H1 (cell line): ENCODE data around the gene DOCK9. TPM values are rescaled to one million over a fixed set of nuclear protein-coding genes. Genes with fewer than 3 reads are reported as not detected.

ENCODE experiments used
- CTCF ChIA-PET: fragments of 300-600 bp; sonication (Branson Sonifier 250); formaldehyde crosslinking; loops from one replicate; lab custom pipeline; 2021; ENCODE audit not compliant: partially characterized antibody; lab: Charles Lee
- POLR2A ChIA-PET: fragments of 300-600 bp; sonication (Branson Sonifier 250); formaldehyde crosslinking; loops from one replicate; lab custom pipeline; 2021; ENCODE audit warnings: inconsistent platforms; ENCODE audit not compliant: partially characterized antibody; lab: Charles Lee
- DNase-seq, 2 experiments: peaks; one replicate each; pipeline versions ENCODE4 v3.0.0 to v3.0.0-alpha.2; 2010 to 2022; ENCODE audit warnings: low spot score in 2 of 2, low read depth in 1 of 2, mixed read lengths in 1 of 2
- FAIRE-seq: peaks from 2 replicates; lab custom pipeline; 2011; peaks lifted over from hg19 to GRCh38; lab: Jason Lieb, UNC
- H2AFZ ChIP-seq: 2 replicates; pipeline ENCODE4 v1.8.1; 2012; ENCODE audit warnings: low read length, inconsistent platforms
- H2AK5ac ChIP-seq: 2 replicates; pipeline ENCODE4 v1.6.1; 2013; ENCODE audit warnings: low read depth, low read length
- H2BK120ac ChIP-seq: replicated peaks from 2 replicates; pipeline ENCODE3; 2013; ENCODE audit warnings: low read depth, low read length, inconsistent platforms
- H2BK12ac ChIP-seq: 2 replicates; pipeline ENCODE4 v1.6.1; 2013; ENCODE audit warnings: low read depth, low read length
- H2BK15ac ChIP-seq: 2 replicates; pipeline ENCODE4 v1.6.1; 2013; ENCODE audit warnings: low read length
- H2BK20ac ChIP-seq: 2 replicates; pipeline ENCODE4 v1.6.1; 2013; ENCODE audit warnings: low read length
- H2BK5ac ChIP-seq: 2 replicates; pipeline ENCODE4 v1.6.1; 2013; ENCODE audit warnings: low read depth, low read length
- H3K14ac ChIP-seq: 2 replicates; pipeline ENCODE4 v1.6.1; 2013; ENCODE audit warnings: inconsistent platforms; ENCODE audit not compliant: insufficient read length
- H3K18ac ChIP-seq: 2 replicates; pipeline ENCODE4 v1.6.1; 2013; ENCODE audit warnings: low read length; ENCODE audit errors: extremely low read depth
- H3K23ac ChIP-seq: 2 replicates; pipeline ENCODE4 v1.6.1; 2013; ENCODE audit warnings: inconsistent platforms; ENCODE audit not compliant: insufficient read length
- H3K23me2 ChIP-seq: 2 replicates; pipeline ENCODE4 v1.6.1; 2013; ENCODE audit warnings: low read depth, low read length
- H3K27ac ChIP-seq: 2 replicates; pipeline ENCODE4 v1.6.1; 2011; ENCODE audit warnings: low read depth, low read length, inconsistent platforms
- H3K27me3 ChIP-seq, 4 experiments: replicated peaks in 1 of 4; 1 replicate in 1 of 4; 2 replicates in 3 of 4; pipeline versions ENCODE4 v1.6.1 to v1.8.1; 2011 to 2013; ENCODE audit warnings: low read length in 3 of 4, mild to moderate bottlenecking in 3 of 4, inconsistent platforms in 2 of 4, mixed read lengths in 2 of 4, moderate library complexity in 1 of 4; ENCODE audit not compliant: control insufficient read depth in 3 of 4, insufficient read depth in 3 of 4; ENCODE audit errors: extremely low read depth in 1 of 4
- H3K36me3 ChIP-seq, 4 experiments: 2 replicates each; pipeline versions ENCODE4 v1.6.1 to v1.8.1; 2011 to 2013; ENCODE audit warnings: mild to moderate bottlenecking in 4 of 4, low read length in 3 of 4, moderate library complexity in 2 of 4, control low read depth in 1 of 4, inconsistent platforms in 1 of 4; ENCODE audit not compliant: insufficient read depth in 4 of 4, control insufficient read depth in 2 of 4
- H3K4ac ChIP-seq: replicated peaks from 2 replicates; pipeline ENCODE3; 2013; ENCODE audit warnings: low read length, low read depth, mixed read lengths, inconsistent platforms; ENCODE audit not compliant: insufficient read length
- H3K4me1 ChIP-seq, 4 experiments: replicated peaks in 1 of 4; 1 replicate in 1 of 4; 2 replicates in 3 of 4; pipeline versions ENCODE4 v1.6.1 to v1.8.1; 2011 to 2013; ENCODE audit warnings: low read length in 3 of 4, inconsistent platforms in 2 of 4, mixed read lengths in 1 of 4; ENCODE audit not compliant: insufficient read depth in 4 of 4, control insufficient read depth in 3 of 4
- H3K4me2 ChIP-seq, 2 experiments: 2 replicates each; pipeline versions ENCODE4 v1.6.1 to v1.8.1; 2011 to 2013; ENCODE audit warnings: low read depth in 2 of 2, low read length in 2 of 2, control low read depth in 1 of 2, inconsistent platforms in 1 of 2, mild to moderate bottlenecking in 1 of 2; ENCODE audit not compliant: insufficient read depth in 1 of 2
- H3K4me3 ChIP-seq, 4 experiments: fragments of 200-600, 300-600 bp in 1 of 4; sonication (generic), shearing (Covaris generic), sonication (Bioruptor Twin) in 1 of 4; 2 replicates each; pipeline versions ENCODE4 v1.5.1 to v1.8.1; 2011 to 2016; ENCODE audit warnings: low read length in 4 of 4, low read depth in 3 of 4, control low read depth in 2 of 4, inconsistent platforms in 2 of 4, mild to moderate bottlenecking in 2 of 4, mixed read lengths in 1 of 4, moderate library complexity in 1 of 4; ENCODE audit not compliant: insufficient read depth in 2 of 4; ENCODE audit errors: extremely low read depth in 1 of 4
- H3K56ac ChIP-seq: replicated peaks from 2 replicates; pipeline ENCODE3; 2013; ENCODE audit warnings: low read depth, mild to moderate bottlenecking, mixed read lengths, low read length, inconsistent platforms; ENCODE audit not compliant: insufficient read length
- H3K79me1 ChIP-seq: 2 replicates; pipeline ENCODE4 v1.6.1; 2013; ENCODE audit warnings: low read depth, low read length, control low read depth
- H3K79me2 ChIP-seq, 2 experiments: 2 replicates each; pipeline versions ENCODE4 v1.6.1 to v1.8.1; 2012 to 2013; ENCODE audit warnings: low read length in 2 of 2, mild to moderate bottlenecking in 2 of 2, inconsistent platforms in 1 of 2; ENCODE audit not compliant: insufficient read depth in 2 of 2, control insufficient read depth in 1 of 2
- H3K9ac ChIP-seq, 4 experiments: replicated peaks in 1 of 4; 1 replicate in 1 of 4; 2 replicates in 3 of 4; pipeline versions ENCODE4 v1.6.1 to v1.8.1; 2011 to 2013; ENCODE audit warnings: low read depth in 3 of 4, low read length in 3 of 4, control low read depth in 2 of 4, mild to moderate bottlenecking in 2 of 4, moderate library complexity in 2 of 4, inconsistent platforms in 1 of 4; ENCODE audit errors: extremely low read depth in 1 of 4
- H3K9me3 ChIP-seq, 2 experiments: 2 replicates each; pipeline versions ENCODE4 v1.6.1 to v1.8.1; 2012 to 2013; ENCODE audit warnings: mild to moderate bottlenecking in 2 of 2, moderate library complexity in 2 of 2, control low read depth in 1 of 2, inconsistent platforms in 1 of 2, low read depth in 1 of 2, low read length in 1 of 2, mixed read lengths in 1 of 2; ENCODE audit not compliant: insufficient read depth in 2 of 2
- H4K20me1 ChIP-seq, 2 experiments: replicated peaks in 1 of 2; 2 replicates each; pipeline versions ENCODE3 to v1.8.1; 2011 to 2013; ENCODE audit warnings: inconsistent platforms in 2 of 2, low read length in 2 of 2, mild to moderate bottlenecking in 1 of 2; ENCODE audit not compliant: insufficient read depth in 2 of 2, control insufficient read depth in 1 of 2
- H4K5ac ChIP-seq: 2 replicates; pipeline ENCODE4 v1.6.1; 2013; ENCODE audit warnings: low read length, low read depth, mixed read lengths, inconsistent platforms; ENCODE audit not compliant: insufficient read length
- H4K8ac ChIP-seq: 2 replicates; pipeline ENCODE4 v1.8.0; 2013; ENCODE audit warnings: mild to moderate bottlenecking, moderate library complexity, low read length, inconsistent platforms; ENCODE audit not compliant: insufficient read depth; ENCODE audit errors: extremely low read depth
- H4K91ac ChIP-seq: replicated peaks from 2 replicates; pipeline ENCODE3; 2013; ENCODE audit warnings: low read length, mixed read lengths, inconsistent platforms; ENCODE audit not compliant: insufficient read length
- ASH2L ChIP-seq: fragments of 200-600, 300-600 bp; sonication (generic); IDR thresholded peaks from one replicate; pipeline ENCODE4 v1.7.1; 2017; ENCODE audit warnings: low read length
- WGBS, 2 experiments: shearing (Covaris generic) in 1 of 2; methylation state at CpG; one replicate each; pipeline versions ENCODE4 v1.1.6 to v1.1.7; 2013 to 2015; ENCODE audit warnings: low lambda C conversion rate in 2 of 2, mixed read lengths in 2 of 2, inconsistent platforms in 1 of 2, low coverage in 1 of 2, missing lambda C conversion rate in 1 of 2; ENCODE audit not compliant: insufficient replicate concordance in 2 of 2, insufficient coverage in 1 of 2, insufficient read length in 1 of 2; ENCODE audit errors: extremely low coverage in 1 of 2, missing lambda C conversion rate in 1 of 2; 5-methylcytosine and 5-hydroxymethylcytosine counted together
- polyA plus RNA-seq, 7 experiments: library from polyadenylated mRNA; depleted of rRNA in 3 of 7; stranded (reverse) in 5 of 7; unstranded in 2 of 7; fragments of >200 nt in 5 of 7; fragments of 200-250 nt in 2 of 7; gene quantifications; 1 replicate in 5 of 7; 2 replicates in 1 of 7; 4 replicates in 1 of 7; pipeline versions ENCODE4 v1.2.1 to v1.2.3, GENCODE V29; 2011 to 2013; ENCODE audit warnings: missing spikeins in 2 of 7, mixed read lengths in 2 of 7
- total RNA-seq: library from RNA; stranded (reverse); fragmentation: NEBNext Ultra II Directional; extraction: Animal tissue kit (Norgen Biotek cat#: 25700); gene quantifications from 2 replicates; pipeline ENCODE4 v1.2.1, GENCODE V29; 2021

The DOCK9 gene
- total and polyA plus RNA-seq, 2 of the 8 experiments (the other 6 are each of a cell fraction or from before 2014, with no cell fraction given): 21.6 to 31.5 TPM

GRCh38 chr13:98853771-98854221 is 124.1 kb downstream of the DOCK9 start:
- H2BK12ac ChIP-seq: no peak overlapping the region
- H3K27ac ChIP-seq: no peak overlapping the region
- H3K27me3 ChIP-seq: no peaks in the 10 kb centered on the region
- no peak overlapping the region for H3K23ac ChIP-seq
- H3K79me2 ChIP-seq: no peaks in the 10 kb centered on the region
- no peak overlapping the region for H4K91ac ChIP-seq
- no peak overlapping the region for H2AK5ac ChIP-seq
- H2BK5ac ChIP-seq: no peak overlapping the region
- no peak overlapping the region for H2AFZ ChIP-seq
- no peak overlapping the region for H3K14ac ChIP-seq
- no peak overlapping the region for H3K4me3 ChIP-seq
- H3K4me1 ChIP-seq: no peaks in the 10 kb centered on the region
- H4K20me1 ChIP-seq: no peaks in the 10 kb centered on the region
- DNase-seq: no peak
- CTCF ChIA-PET: interaction anchor here (0.5 to 2.8 kb wide), 5 partner anchors 12 to 411 kb away, joined by 3 to 10 read pairs (median 4); no protein-coding TSS in a partner anchor
- no peaks in the 10 kb centered on the region for H3K9me3 ChIP-seq
- no peaks in the 10 kb centered on the region for H3K79me1 ChIP-seq
- no peak overlapping the region for H4K5ac ChIP-seq
- POLR2A ChIA-PET: no interaction called here
- no peak overlapping the region for H2BK120ac ChIP-seq
- H3K23me2 ChIP-seq: no peaks in the 10 kb centered on the region
- WGBS, 2 experiments: 89% methylated on average over 6 of the region's 6 CpGs; no CpG with 5 or more reads in 1 of the 2 experiments
- H2BK20ac ChIP-seq: no peak overlapping the region
- H3K18ac ChIP-seq: no peak overlapping the region
- H3K4ac ChIP-seq: no peak overlapping the region
- H3K56ac ChIP-seq: no peak overlapping the region
- H4K8ac ChIP-seq: no peak overlapping the region
- no peak for FAIRE-seq
- no peak overlapping the region for H2BK15ac ChIP-seq
- no peaks in the 10 kb centered on the region; a peak in 1 of 8 replicates for H3K36me3 ChIP-seq
- H3K9ac ChIP-seq: no peak overlapping the region
- no peak overlapping the region for H3K4me2 ChIP-seq
- no peak for TF ChIP-seq ASH2L
